WERI-Rb-1 (cell line): ENCODE measurements around the gene RAE1.

Experiments
- DNase-seq: peaks from one replicate; pipeline ENCODE4 v3.0.0-alpha.2; 2020
- H3K27ac ChIP-seq: fragments of 250-450 bp; sonication (Bioruptor Pico); 2 replicates; pipeline ENCODE4 v1.5.1; 2020; ENCODE audit warnings: mild to moderate bottlenecking, moderate library complexity
- H3K27me3 ChIP-seq: fragments of 250-450 bp; sonication (Bioruptor Pico); 2 replicates; pipeline ENCODE4 v1.5.1; 2021; ENCODE audit warnings: mild to moderate bottlenecking, low read depth, moderate library complexity; ENCODE audit not compliant: insufficient read depth, severe bottlenecking
- H3K36me3 ChIP-seq: fragments of 250-450 bp; sonication (Bioruptor Pico); 2 replicates; pipeline ENCODE4 v1.5.1; 2020; ENCODE audit warnings: mild to moderate bottlenecking, moderate library complexity
- H3K4me3 ChIP-seq: 2 replicates; pipeline ENCODE4 v1.5.1; 2011; ENCODE audit warnings: low read depth, mild to moderate bottlenecking, control low read depth, low read length
- H3K9me3 ChIP-seq: fragments of 250-450 bp; sonication (Bioruptor Pico); 2 replicates; pipeline ENCODE4 v1.5.1; 2021; ENCODE audit warnings: mild to moderate bottlenecking, moderate library complexity; ENCODE audit not compliant: severe bottlenecking
- TF ChIP-seq, protein P1 (sequence below): IDR thresholded peaks from 2 replicates; pipeline ENCODE4 v1.5.1; 2011; ENCODE audit warnings: low read depth, mild to moderate bottlenecking, control low read depth, inconsistent platforms, low read length

The RAE1 gene

GRCh38 chr20:57390604-57391438, 39.8 kb downstream of the RAE1 start, which contains the start of gene RBM38:
Gene RBM38 (plus strand): TSS chr20:57391396. CDS start chr20:57391582, 186 bp downstream.
- DNase-seq = peak; percentile 55
- H3K9me3 ChIP-seq = no peaks in the 10 kb centered on the region
- H3K36me3 ChIP-seq = peaks cover 29% of the 10 kb centered on the region
- peak within 1 kb of the TSS; percentile 78 for H3K27ac ChIP-seq
- TF ChIP-seq, protein P1, sequence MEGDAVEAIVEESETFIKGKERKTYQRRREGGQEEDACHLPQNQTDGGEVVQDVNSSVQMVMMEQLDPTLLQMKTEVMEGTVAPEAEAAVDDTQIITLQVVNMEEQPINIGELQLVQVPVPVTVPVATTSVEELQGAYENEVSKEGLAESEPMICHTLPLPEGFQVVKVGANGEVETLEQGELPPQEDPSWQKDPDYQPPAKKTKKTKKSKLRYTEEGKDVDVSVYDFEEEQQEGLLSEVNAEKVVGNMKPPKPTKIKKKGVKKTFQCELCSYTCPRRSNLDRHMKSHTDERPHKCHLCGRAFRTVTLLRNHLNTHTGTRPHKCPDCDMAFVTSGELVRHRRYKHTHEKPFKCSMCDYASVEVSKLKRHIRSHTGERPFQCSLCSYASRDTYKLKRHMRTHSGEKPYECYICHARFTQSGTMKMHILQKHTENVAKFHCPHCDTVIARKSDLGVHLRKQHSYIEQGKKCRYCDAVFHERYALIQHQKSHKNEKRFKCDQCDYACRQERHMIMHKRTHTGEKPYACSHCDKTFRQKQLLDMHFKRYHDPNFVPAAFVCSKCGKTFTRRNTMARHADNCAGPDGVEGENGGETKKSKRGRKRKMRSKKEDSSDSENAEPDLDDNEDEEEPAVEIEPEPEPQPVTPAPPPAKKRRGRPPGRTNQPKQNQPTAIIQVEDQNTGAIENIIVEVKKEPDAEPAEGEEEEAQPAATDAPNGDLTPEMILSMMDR = no peak
- no peaks in the 10 kb centered on the region for H3K27me3 ChIP-seq
- peak within 1 kb of the TSS; percentile 67 for H3K4me3 ChIP-seq

DNA sequence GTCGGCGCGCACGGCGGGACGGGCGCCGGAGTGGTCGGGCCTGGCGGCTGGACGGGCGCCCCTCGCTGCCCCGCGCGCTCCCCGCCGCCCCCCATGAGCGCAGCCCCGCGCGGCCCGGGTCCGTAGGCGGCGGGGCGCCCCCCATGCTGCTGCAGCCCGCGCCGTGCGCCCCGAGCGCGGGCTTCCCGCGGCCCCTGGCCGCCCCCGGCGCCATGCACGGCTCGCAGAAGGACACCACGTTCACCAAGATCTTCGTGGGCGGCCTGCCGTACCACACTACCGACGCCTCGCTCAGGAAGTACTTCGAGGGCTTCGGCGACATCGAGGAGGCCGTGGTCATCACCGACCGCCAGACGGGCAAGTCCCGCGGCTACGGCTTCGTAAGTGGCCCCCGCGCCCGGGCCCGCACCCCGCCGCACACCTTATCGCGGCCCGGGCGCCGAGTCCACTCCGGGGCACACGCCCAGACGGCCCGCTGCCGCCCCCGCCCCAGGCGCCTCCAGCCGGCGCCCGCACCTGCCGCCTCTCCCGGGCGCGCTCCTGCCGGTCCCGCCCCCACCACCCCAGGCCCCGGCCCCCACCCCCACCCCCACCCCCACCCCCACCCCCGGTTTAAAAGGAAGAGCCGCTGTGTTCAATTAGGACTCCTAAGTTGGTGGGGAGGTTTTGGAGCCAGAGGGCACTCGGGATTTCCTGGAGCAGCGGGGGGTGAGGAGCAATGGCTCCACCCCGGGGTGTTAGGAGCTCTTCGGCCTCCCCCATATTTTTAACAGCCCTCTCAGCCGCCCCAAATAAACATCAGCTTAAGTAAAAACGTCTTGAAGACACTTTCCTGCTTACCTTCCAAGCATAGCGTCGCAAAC, 40.6 kb downstream of the RAE1 start:
- Histone ChIP-seq H3K4me3 (peak overlapping the region; percentile 67), H3K27me3 (no peaks in the 10 kb centered on the region), H3K9me3 (no peaks in the 10 kb centered on the region), H3K27ac (peak overlapping the region; percentile 78; the same call in 1 of the 2 replicates), H3K36me3 (peaks cover 37% of the 10 kb centered on the region)
- DNase-seq = no peak
- TF ChIP-seq, protein P1 = no peak

- no peaks in the 10 kb centered on the region for H3K27me3 ChIP-seq
- TF ChIP-seq, protein P1 = no peak
- DNase-seq = no peak
- H3K36me3 ChIP-seq = peaks cover 47% of the 10 kb centered on the region
- no peak overlapping the region for H3K27ac ChIP-seq
- H3K4me3 ChIP-seq = peak overlapping the region; percentile 48
- no peaks in the 10 kb centered on the region for H3K9me3 ChIP-seq
Measured at GRCh38 chr20:57392512-57393271, 41.6 kb downstream of the RAE1 start.

GRCh38 chr20:57393321-57394120, 42.5 kb downstream of the RAE1 start:
- TF ChIP-seq, protein P1 = no peak
- H3K27me3 ChIP-seq = no peaks in the 10 kb centered on the region
- H3K9me3 ChIP-seq = no peaks in the 10 kb centered on the region
- no peak overlapping the region for H3K27ac ChIP-seq
- DNase-seq = no peak
- H3K36me3 ChIP-seq = peaks cover 51% of the 10 kb centered on the region
- H3K4me3 ChIP-seq = no peak overlapping the region
